Erythroblast (primary cell): ENCODE results near the gene MTHFD1L.

Experiments
- GATA1 ChIP-seq: IDR thresholded peaks from 2 replicates; pipeline ENCODE4 v1.6.1; 2011; ENCODE audit warnings: low read depth, mild to moderate bottlenecking, control low read depth, low read length, moderate library complexity
- POLR2A ChIP-seq: IDR thresholded peaks from 2 replicates; pipeline ENCODE4 v1.6.1; 2011; ENCODE audit warnings: mild to moderate bottlenecking, low read length

DNA sequence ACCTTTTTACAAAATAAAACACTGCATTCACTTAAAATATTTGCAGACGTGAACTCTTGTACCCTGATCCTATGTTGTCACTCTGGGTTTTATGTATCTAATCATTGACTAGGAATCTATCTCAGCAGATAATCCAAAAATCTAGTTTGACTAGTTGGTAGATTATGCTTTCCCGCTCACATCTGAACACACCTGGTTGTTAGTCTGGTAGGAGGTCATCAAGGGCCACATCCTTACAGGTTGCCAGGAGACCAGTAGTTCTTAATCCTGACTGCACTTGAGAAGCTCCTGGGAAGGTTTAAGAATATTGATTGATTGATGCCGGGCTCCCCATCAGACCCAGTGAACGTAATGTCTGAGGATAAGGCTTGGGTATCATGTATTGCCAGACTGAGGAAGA is 104.4 kb downstream of the MTHFD1L start:
- no peak for TF ChIP-seq POLR2A
- TF ChIP-seq GATA1 = no peak
